Inferior parietal cortex (tissue), 1 donor: ENCODE measurements around the gene COG8.

Experiments used
- DNase-seq: peaks from one replicate; pipeline ENCODE4 v3.0.0-alpha.2; 2016; ENCODE audit errors: extremely low spot score

Gene COG8

GRCh38 chr16:69345923-69346322 is 6.6 kb upstream of the COG8 start:
- no peak for DNase-seq

GRCh38 chr16:69344171-69344570 is 4.8 kb upstream of the COG8 start:
- no peak for DNase-seq

- DNase-seq = no peak
Measured at GRCh38 chr16:69340095-69340644, 806 bp upstream of the COG8 start.

- no peak for DNase-seq
Measured at GRCh38 chr16:69338557-69339288, 641 bp downstream of the COG8 start.

- DNase-seq = no peak
Measured at GRCh38 chr16:69334696-69335095, 4.7 kb downstream of the COG8 start.

GRCh38 chr16:69330286-69331109 is 8.9 kb downstream of the COG8 start, which contains the start of gene PDF:
Gene PDF (minus strand): TSS chr16:69330588. CDS start chr16:69330570, 18 bp downstream.
- DNase-seq = peak; percentile 94

- no peak for DNase-seq
Measured at GRCh38 chr16:69329369-69330285, 9.7 kb downstream of the COG8 start.

GRCh38 chr16:69328854-69329316 is 10.5 kb downstream of the COG8 start:
- DNase-seq = no peak

GRCh38 chr16:69327585-69328310 is 11.6 kb downstream of the COG8 start:
- no peak for DNase-seq

GRCh38 chr16:69326172-69326873 is 13.0 kb downstream of the COG8 start:
- no peak for DNase-seq

GRCh38 chr16:69325784-69326171 is 13.6 kb downstream of the COG8 start:
- DNase-seq = no peak

- no peak for DNase-seq
Measured at GRCh38 chr16:69324585-69325253, 14.6 kb downstream of the COG8 start.

GRCh38 chr16:69324013-69324531 is 15.3 kb downstream of the COG8 start:
- no peak for DNase-seq

- DNase-seq = no peak
Measured at GRCh38 chr16:69323415-69323814, 15.9 kb downstream of the COG8 start.

GRCh38 chr16:69322343-69322742 is 17.0 kb downstream of the COG8 start:
- no peak for DNase-seq

- DNase-seq = no peak
Measured at GRCh38 chr16:69321080-69321479, 18.3 kb downstream of the COG8 start.

- no peak for DNase-seq
Measured at GRCh38 chr16:69320740-69321073, 18.7 kb downstream of the COG8 start.

- DNase-seq = no peak
Measured at GRCh38 chr16:69319826-69320739, 19.3 kb downstream of the COG8 start.
